Neural cell (in vitro differentiated cells): ENCODE measurements around the gene MVD. TPM values are rescaled to one million over a fixed set of nuclear protein-coding genes. Genes with fewer than 3 reads are reported as not detected.

ENCODE experiments used
- H2AFZ ChIP-seq: fragments of 200-600, 300-800 bp; sonication (generic), shearing (Covaris generic); 2 replicates; pipeline ENCODE4 v1.6.0; 2014; ENCODE audit warnings: low read depth, mild to moderate bottlenecking, antibody characterized with exemption, low read length, moderate library complexity
- H3F3A ChIP-seq: fragments of 200-600 bp; shearing (Covaris generic); 2 replicates; pipeline ENCODE4 v1.6.1; 2016; ENCODE audit warnings: mild to moderate bottlenecking, moderate library complexity, mixed read lengths, antibody characterized with exemption, low read length; ENCODE audit not compliant: insufficient read depth, poor library complexity, severe bottlenecking
- H3K27ac ChIP-seq: fragments of 200-600, 300-800 bp; sonication (generic), shearing (Covaris generic); 2 replicates; pipeline ENCODE4 v1.5.1; 2014; ENCODE audit warnings: mild to moderate bottlenecking, low read length, moderate library complexity
- H3K27me3 ChIP-seq: fragments of 300-800, 200-600 bp; sonication (generic), shearing (Covaris generic); 2 replicates; pipeline ENCODE4 v1.6.0; 2014; ENCODE audit warnings: mild to moderate bottlenecking, low read depth, low read length, moderate library complexity; ENCODE audit not compliant: insufficient read depth
- H3K36me3 ChIP-seq: fragments of 300-800, 200-600 bp; sonication (generic), shearing (Covaris generic); 2 replicates; pipeline ENCODE4 v1.5.1; 2014; ENCODE audit warnings: mild to moderate bottlenecking, antibody characterized with exemption, low read length, moderate library complexity; ENCODE audit not compliant: insufficient read depth
- H3K4me2 ChIP-seq: fragments of 300-800, 200-600 bp; sonication (generic), shearing (Covaris generic); 2 replicates; pipeline ENCODE4 v1.6.0; 2014; ENCODE audit warnings: mild to moderate bottlenecking, low read length
- H3K4me3 ChIP-seq: fragments of 300-800, 200-600 bp; sonication (generic), shearing (Covaris generic); 2 replicates; pipeline ENCODE4 v1.5.1; 2014; ENCODE audit warnings: mild to moderate bottlenecking, low read length, moderate library complexity
- H3K79me2 ChIP-seq: fragments of 200-600 bp; shearing (Covaris generic); replicated peaks from 2 replicates; pipeline ENCODE4 v1.6.0; 2014; ENCODE audit warnings: mild to moderate bottlenecking, low read length, moderate library complexity; ENCODE audit not compliant: insufficient read depth
- H3K9ac ChIP-seq: fragments of 300-800, 200-600 bp; sonication (generic), shearing (Covaris generic); 2 replicates; pipeline ENCODE4 v1.6.1; 2016; ENCODE audit warnings: mild to moderate bottlenecking, low read length, mixed read lengths
- H3K9me2 ChIP-seq: fragments of 200-600 bp; shearing (Covaris generic); 2 replicates; pipeline ENCODE4 v1.6.1; 2016; ENCODE audit warnings: mild to moderate bottlenecking, low read length, mixed read lengths; ENCODE audit not compliant: insufficient read depth
- H3K9me3 ChIP-seq: fragments of 200-600, 300-800 bp; sonication (generic), shearing (Covaris generic); 2 replicates; pipeline ENCODE4 v1.6.1; 2016; ENCODE audit warnings: mild to moderate bottlenecking, mixed run types, low read length, moderate library complexity, mixed read lengths
- H4K20me1 ChIP-seq: fragments of 200-600 bp; shearing (Covaris generic); 2 replicates; pipeline ENCODE4 v1.6.1; 2016; ENCODE audit warnings: mild to moderate bottlenecking, mixed run types; ENCODE audit not compliant: insufficient read depth
- EP300 ChIP-seq: fragments of 450-650 bp; conservative IDR thresholded peaks from 2 replicates; pipeline ENCODE4 v1.6.1; 2014; ENCODE audit warnings: antibody characterized with exemption, mild to moderate bottlenecking, moderate library complexity; ENCODE audit not compliant: poor library complexity, severe bottlenecking
- EZH2 ChIP-seq: fragments of 200-600, 300-800 bp; shearing (Covaris generic), sonication (generic); IDR thresholded peaks from 2 replicates; pipeline ENCODE4 v1.6.1; 2014; ENCODE audit warnings: antibody characterized with exemption, low read length, borderline replicate concordance, mild to moderate bottlenecking; ENCODE audit not compliant: insufficient read depth, poor library complexity, severe bottlenecking
- MXI1 ChIP-seq: fragments of 450-650 bp; conservative IDR thresholded peaks from 2 replicates; pipeline ENCODE4 v1.6.1; 2014; ENCODE audit warnings: antibody characterized with exemption, mild to moderate bottlenecking; ENCODE audit not compliant: poor library complexity, severe bottlenecking
- POLR2AphosphoS5 ChIP-seq: IDR thresholded peaks from 2 replicates; pipeline ENCODE4 v1.6.1; 2012
- RAD21 ChIP-seq: fragments of 450-650 bp; conservative IDR thresholded peaks from 2 replicates; pipeline ENCODE4 v1.6.1; 2014; ENCODE audit warnings: antibody characterized with exemption, mild to moderate bottlenecking, moderate library complexity
- SMC3 ChIP-seq: fragments of 450-650 bp; conservative IDR thresholded peaks from 2 replicates; pipeline ENCODE4 v1.6.1; 2014; ENCODE audit warnings: antibody characterized with exemption, mild to moderate bottlenecking, moderate library complexity; ENCODE audit not compliant: poor library complexity
- TAF1 ChIP-seq: IDR thresholded peaks from 2 replicates; pipeline ENCODE4 v1.6.1; 2012; ENCODE audit warnings: low read depth
- polyA plus RNA-seq: library from polyadenylated mRNA; depleted of rRNA; stranded (reverse); fragments of >200 nt; gene quantifications from 2 replicates; pipeline ENCODE4 v1.2.3, GENCODE V29; 2014
- TF ChIP-seq, protein P1 (sequence below): fragments of 450-650 bp; IDR thresholded peaks from 2 replicates; pipeline ENCODE4 v1.5.1; 2014; ENCODE audit warnings: antibody characterized with exemption, mild to moderate bottlenecking, moderate library complexity; ENCODE audit not compliant: poor library complexity, severe bottlenecking
- TF ChIP-seq, protein P2 (sequence below): IDR thresholded peaks from 2 replicates; pipeline ENCODE4 v1.6.1; 2012; ENCODE audit warnings: borderline replicate concordance

Gene MVD
- polyA plus RNA-seq, 1 donor from 2014 or later: 232 TPM

DNA sequence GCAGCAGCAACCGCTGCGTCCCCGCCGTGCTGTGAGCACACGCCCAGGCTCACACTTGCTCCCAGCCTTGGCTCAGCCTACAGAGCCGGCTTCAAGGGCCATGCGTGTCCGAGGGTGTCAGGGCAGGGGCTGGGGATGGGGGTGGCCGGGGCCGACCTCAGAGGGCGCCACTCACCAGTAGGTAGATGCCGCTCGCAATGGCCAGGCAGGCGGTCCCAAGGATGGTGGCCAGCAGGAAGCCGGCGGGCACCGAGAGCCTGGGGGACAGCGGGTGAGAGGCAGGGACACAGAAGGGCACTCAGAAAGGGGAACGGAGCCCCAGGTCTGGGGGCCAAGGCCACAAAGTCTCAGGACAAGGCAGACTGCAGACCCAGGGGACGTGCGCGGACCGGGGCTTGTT is 16.9 kb downstream of the MVD start:
- Histone ChIP-seq H3K9ac (no peak overlapping the region), H3K9me2 (no peaks in the 10 kb centered on the region), H3K36me3 (no peaks in the 10 kb centered on the region), H2AFZ (no peak overlapping the region), H3K27me3 (no peaks in the 10 kb centered on the region), H3K27ac (no peak overlapping the region), H3K4me3 (no peak overlapping the region), H3F3A (no peaks in the 10 kb centered on the region), H3K9me3 (no peaks in the 10 kb centered on the region), H3K4me2 (no peak overlapping the region), H3K79me2 (no peaks in the 10 kb centered on the region), H4K20me1 (no peaks in the 10 kb centered on the region)
- TF ChIP-seq SMC3 (no peak), EZH2 (no peak), POLR2AphosphoS5 (no peak), TAF1 (no peak)

- Histone ChIP-seq H3K9me3 (no peaks in the 10 kb centered on the region), H3F3A (no peaks in the 10 kb centered on the region), H2AFZ (no peak overlapping the region), H4K20me1 (no peaks in the 10 kb centered on the region), H3K9me2 (no peaks in the 10 kb centered on the region), H3K36me3 (no peaks in the 10 kb centered on the region), H3K27ac (no peak overlapping the region), H3K4me2 (no peak overlapping the region), H3K4me3 (no peak overlapping the region), H3K27me3 (no peaks in the 10 kb centered on the region), H3K79me2 (no peaks in the 10 kb centered on the region), H3K9ac (no peak overlapping the region)
- TF ChIP-seq EZH2 (no peak), POLR2AphosphoS5 (no peak), SMC3 (no peak), TAF1 (no peak), MXI1 (no peak), RAD21 (no peak), EP300 (no peak)
- TF ChIP-seq, protein P1, sequence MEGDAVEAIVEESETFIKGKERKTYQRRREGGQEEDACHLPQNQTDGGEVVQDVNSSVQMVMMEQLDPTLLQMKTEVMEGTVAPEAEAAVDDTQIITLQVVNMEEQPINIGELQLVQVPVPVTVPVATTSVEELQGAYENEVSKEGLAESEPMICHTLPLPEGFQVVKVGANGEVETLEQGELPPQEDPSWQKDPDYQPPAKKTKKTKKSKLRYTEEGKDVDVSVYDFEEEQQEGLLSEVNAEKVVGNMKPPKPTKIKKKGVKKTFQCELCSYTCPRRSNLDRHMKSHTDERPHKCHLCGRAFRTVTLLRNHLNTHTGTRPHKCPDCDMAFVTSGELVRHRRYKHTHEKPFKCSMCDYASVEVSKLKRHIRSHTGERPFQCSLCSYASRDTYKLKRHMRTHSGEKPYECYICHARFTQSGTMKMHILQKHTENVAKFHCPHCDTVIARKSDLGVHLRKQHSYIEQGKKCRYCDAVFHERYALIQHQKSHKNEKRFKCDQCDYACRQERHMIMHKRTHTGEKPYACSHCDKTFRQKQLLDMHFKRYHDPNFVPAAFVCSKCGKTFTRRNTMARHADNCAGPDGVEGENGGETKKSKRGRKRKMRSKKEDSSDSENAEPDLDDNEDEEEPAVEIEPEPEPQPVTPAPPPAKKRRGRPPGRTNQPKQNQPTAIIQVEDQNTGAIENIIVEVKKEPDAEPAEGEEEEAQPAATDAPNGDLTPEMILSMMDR: no peak
- TF ChIP-seq, protein P2, sequence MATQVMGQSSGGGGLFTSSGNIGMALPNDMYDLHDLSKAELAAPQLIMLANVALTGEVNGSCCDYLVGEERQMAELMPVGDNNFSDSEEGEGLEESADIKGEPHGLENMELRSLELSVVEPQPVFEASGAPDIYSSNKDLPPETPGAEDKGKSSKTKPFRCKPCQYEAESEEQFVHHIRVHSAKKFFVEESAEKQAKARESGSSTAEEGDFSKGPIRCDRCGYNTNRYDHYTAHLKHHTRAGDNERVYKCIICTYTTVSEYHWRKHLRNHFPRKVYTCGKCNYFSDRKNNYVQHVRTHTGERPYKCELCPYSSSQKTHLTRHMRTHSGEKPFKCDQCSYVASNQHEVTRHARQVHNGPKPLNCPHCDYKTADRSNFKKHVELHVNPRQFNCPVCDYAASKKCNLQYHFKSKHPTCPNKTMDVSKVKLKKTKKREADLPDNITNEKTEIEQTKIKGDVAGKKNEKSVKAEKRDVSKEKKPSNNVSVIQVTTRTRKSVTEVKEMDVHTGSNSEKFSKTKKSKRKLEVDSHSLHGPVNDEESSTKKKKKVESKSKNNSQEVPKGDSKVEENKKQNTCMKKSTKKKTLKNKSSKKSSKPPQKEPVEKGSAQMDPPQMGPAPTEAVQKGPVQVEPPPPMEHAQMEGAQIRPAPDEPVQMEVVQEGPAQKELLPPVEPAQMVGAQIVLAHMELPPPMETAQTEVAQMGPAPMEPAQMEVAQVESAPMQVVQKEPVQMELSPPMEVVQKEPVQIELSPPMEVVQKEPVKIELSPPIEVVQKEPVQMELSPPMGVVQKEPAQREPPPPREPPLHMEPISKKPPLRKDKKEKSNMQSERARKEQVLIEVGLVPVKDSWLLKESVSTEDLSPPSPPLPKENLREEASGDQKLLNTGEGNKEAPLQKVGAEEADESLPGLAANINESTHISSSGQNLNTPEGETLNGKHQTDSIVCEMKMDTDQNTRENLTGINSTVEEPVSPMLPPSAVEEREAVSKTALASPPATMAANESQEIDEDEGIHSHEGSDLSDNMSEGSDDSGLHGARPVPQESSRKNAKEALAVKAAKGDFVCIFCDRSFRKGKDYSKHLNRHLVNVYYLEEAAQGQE: no peak
Measured at GRCh38 chr16:88645455-88645854, 17.4 kb downstream of the MVD start.

- H3K79me2 ChIP-seq: no peaks in the 10 kb centered on the region
- H4K20me1 ChIP-seq: no peaks in the 10 kb centered on the region
- no peak overlapping the region for H2AFZ ChIP-seq
- no peak overlapping the region for H3K9ac ChIP-seq
- no peak overlapping the region for H3K4me2 ChIP-seq
- no peaks in the 10 kb centered on the region for H3F3A ChIP-seq
- H3K4me3 ChIP-seq: no peak overlapping the region
- no peaks in the 10 kb centered on the region for H3K9me2 ChIP-seq
- H3K27ac ChIP-seq: no peak overlapping the region
- no peaks in the 10 kb centered on the region for H3K36me3 ChIP-seq
- no peaks in the 10 kb centered on the region for H3K27me3 ChIP-seq
- no peaks in the 10 kb centered on the region for H3K9me3 ChIP-seq
- TF ChIP-seq, protein P1: no peak
- TF ChIP-seq SMC3 (no peak), RAD21 (no peak)
Measured at GRCh38 chr16:88643644-88643932, 19.3 kb downstream of the MVD start.
